ENCODE results near the gene MEIOSIN. TPM values are rescaled to one million over a fixed set of nuclear protein-coding genes. Genes with fewer than 3 reads are reported as not detected.
A peak's percentile ranks its signal among the peaks of the same experiment; 100 is the strongest.

MEIOSIN gene
- total and polyA plus RNA-seq, 2 of the 13 experiments (the other 11 are each of a cell fraction or from before 2014, with no cell fraction given) = not detected

GRCh38 chr19:45692187-45693105, 40.8 kb upstream of the MEIOSIN start, which contains the start of gene QPCTL (continued):
- TF ChIP-seq ZSCAN5A (CRISPR knock-in tag; IDR thresholded peaks at IDR 0.05; ENCODE audit: borderline replicate concordance) (no peak), PHF21A (CRISPR knock-in tag; IDR thresholded peaks at IDR 0.05) (0 out of 2 replicates have a peak, but pooled peaks have one; percentile 37), GPBP1L1 (CRISPR knock-in tag; IDR thresholded peaks at IDR 0.05) (no peak), USF2 (IDR thresholded peaks at IDR 0.05; ENCODE audit: low read depth, low read length) (0 out of 2 replicates have a peak, but pooled peaks have one; percentile 5), USF2 (CRISPR knock-in tag; IDR thresholded peaks at IDR 0.05; ENCODE audit: borderline replicate concordance) (no peak), ARNT2 (CRISPR knock-in tag; IDR thresholded peaks at IDR 0.05; ENCODE audit: low read depth) (peak; percentile 19; the same call in 1 of the 2 replicates), ZNF280B (CRISPR knock-in tag; IDR thresholded peaks at IDR 0.05; ENCODE audit: borderline replicate concordance) (peak; percentile 72; the same call in 1 of the 2 replicates), LBX2 (CRISPR knock-in tag; IDR thresholded peaks at IDR 0.05; ENCODE audit: borderline replicate concordance) (peak; percentile 41; the same call in 1 of the 2 replicates), ZNF710 (CRISPR knock-in tag; IDR thresholded peaks at IDR 0.05; ENCODE audit: borderline replicate concordance) (peak; percentile 28; the same call in 1 of the 2 replicates), ZNF232 (CRISPR knock-in tag; IDR thresholded peaks at IDR 0.05; ENCODE audit: borderline replicate concordance) (0 out of 2 replicates have a peak, but pooled peaks have one; percentile 47), HNF1B (CRISPR knock-in tag; IDR thresholded peaks at IDR 0.05) (peak; percentile 79), MAZ (IDR thresholded peaks at IDR 0.05; ENCODE audit: borderline replicate concordance, low read depth, low read length) (peak; percentile 66; the same call in 1 of the 2 replicates), MAZ (CRISPR knock-in tag; IDR thresholded peaks at IDR 0.05; ENCODE audit: low read depth) (no peak), MLLT10 (CRISPR knock-in tag; IDR thresholded peaks at IDR 0.05) (no peak), RFX1 (IDR thresholded peaks at IDR 0.05) (0 out of 2 replicates have a peak, but pooled peaks have one; percentile 0)

All from HepG2 (cell line).